GM19372 (cell line): ENCODE results near the gene ABCG4.
"Not testable (repeated sequence)": the region's sequence is repeated elsewhere in the genome, so short reads cannot be mapped to it uniquely, and the experiment has no call there.

Experiments used
- ATAC-seq: cut with Tn5 transposase; IDR thresholded peaks from one replicate; pipeline ENCODE4 v1.9.1; 2021; ENCODE audit warnings: mild to moderate bottlenecking, low read depth, moderate library complexity; ENCODE audit not compliant: unreplicated experiment

The ABCG4 gene

DNA sequence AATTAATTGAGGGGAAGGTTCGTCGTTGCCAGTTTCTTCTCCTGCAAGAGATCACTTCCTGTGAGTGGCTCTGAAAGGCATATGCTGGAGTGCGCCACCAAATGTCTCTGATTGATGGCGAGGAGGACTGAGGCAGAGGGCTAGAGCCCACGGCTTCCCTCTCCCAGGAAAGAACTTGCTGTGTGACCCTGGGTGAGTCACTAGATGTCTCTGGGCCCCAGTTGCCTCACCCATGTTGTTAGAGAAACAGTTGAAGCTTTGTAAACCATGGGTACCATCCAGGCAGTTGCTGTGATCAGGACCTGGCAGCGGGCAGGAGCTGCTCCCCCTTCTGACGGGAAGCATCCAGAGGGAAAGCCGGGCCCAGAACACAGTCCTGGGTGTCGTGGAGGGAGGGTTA is 3.2 kb downstream of the ABCG4 start:
- ATAC-seq: no peak

DNA sequence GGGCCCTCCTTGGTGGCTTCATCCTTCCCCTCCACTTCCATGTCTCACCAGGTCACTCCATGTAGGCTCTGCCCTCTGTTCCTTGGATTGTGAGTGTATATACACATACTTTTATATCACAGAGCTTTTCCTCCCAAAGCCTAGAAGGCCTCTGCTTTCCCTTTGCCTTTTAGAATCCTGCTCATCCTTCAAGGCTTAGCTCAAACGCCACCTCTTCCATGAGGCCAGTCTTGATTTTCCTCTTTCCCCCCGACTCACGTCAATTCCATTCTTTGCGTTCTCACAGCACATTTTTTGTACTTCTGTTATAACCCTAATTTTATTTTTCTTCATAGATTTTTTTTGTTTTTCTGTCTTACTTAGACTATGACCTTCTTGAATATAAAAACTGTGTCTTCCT is 3.8 kb downstream of the ABCG4 start:
- no peak for ATAC-seq

DNA sequence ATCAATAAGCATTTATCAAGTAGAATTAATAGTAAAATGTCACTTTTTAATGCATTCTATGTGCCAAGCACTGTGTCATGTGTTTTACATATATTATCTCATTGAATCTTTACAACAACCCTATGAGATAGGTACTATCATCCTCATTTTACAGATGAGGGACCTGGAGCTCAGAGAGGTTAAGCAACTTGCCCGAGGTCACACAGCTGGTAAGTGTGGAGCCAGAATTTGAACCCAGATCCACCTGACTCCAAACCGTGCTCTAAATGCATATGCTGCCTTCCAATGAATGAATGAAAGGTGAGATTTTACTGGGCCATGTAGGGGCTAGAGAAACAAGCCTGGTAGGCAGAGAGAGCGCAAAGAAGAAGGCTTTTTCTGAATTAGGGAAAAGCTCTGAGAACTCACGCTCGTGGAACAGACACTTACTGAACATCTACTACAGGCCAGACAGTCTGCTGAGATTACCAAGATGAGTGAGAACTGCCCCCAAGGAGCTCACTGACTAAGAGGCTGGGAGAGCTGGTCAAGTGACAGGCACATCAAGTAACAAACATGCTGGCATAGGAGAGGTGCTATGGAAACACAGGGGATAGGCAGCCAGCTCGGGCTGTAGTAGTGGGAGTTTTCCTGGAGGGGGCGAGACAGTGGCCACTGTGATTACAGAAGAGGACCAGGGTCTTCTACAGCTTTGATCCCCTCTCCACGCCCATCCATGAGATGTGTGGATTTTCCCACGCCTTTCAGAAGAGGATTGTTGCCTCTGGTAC is 4.4 kb downstream of the ABCG4 start:
- ATAC-seq: no peak

DNA sequence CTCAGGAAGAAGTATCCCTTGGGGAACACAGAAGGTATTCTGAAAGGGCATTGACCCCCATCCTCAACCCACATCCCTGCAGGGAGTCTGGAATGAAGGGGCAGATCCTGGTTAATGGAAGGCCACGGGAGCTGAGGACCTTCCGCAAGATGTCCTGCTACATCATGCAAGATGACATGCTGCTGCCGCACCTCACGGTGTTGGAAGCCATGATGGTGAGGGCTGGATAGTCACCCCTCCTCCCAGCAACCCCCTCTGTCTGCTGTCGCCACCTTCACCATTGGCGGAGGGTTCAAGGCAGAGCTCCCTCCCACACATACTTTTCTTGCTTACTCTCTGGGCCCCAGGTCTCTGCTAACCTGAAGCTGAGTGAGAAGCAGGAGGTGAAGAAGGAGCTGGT is 5.3 kb downstream of the ABCG4 start:
- no peak for ATAC-seq

DNA sequence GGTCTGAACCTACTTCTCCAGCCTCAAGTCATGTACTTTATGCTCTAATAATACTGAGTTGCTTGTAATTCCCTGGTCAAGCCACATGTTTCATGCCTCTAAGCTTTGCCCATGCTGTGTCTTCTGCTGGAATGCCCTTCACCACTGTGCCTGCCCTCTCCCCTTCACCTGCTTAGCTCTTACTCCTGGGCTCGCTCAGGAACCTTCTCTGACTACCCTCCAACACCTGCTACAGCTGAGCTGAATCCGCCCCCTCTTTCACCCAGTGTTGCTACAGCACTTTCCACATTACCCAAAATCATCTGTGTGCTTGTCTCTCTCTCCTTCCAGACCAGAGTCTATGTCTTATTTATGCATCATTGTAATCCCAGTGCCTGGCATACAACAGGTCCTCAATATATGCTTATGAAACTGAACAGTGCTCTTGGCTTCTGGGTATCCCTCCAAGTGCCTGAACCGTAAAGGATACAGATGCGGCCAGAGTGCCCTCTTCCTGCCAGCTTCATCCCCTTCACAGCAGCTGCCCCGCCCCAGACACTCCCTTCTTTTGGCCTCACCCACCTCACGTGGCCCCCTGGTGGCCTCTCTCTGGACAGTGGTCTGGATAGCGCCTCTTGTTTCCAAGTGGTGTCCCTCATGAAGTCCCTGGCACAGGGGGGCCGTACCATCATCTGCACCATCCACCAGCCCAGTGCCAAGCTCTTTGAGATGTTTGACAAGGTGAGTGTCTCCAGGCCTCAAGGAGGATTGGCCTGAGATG is 7.1 kb downstream of the ABCG4 start:
- ATAC-seq: no peak

DNA sequence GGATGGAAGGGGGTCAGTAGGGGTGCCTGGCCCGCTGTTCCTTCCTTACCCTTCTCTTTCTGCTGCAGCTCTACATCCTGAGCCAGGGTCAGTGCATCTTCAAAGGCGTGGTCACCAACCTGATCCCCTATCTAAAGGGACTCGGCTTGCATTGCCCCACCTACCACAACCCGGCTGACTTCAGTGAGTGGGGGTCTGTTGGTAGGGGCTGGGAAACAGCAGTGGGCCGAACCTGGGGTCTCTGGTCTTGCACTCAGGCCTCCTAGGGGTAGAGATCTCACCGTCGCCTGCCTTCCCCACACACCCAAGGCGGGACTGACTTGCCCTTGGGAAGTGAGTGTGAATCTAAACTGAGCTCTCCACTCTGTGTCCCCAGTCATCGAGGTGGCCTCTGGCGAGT is 7.6 kb downstream of the ABCG4 start:
- ATAC-seq: no peak

DNA sequence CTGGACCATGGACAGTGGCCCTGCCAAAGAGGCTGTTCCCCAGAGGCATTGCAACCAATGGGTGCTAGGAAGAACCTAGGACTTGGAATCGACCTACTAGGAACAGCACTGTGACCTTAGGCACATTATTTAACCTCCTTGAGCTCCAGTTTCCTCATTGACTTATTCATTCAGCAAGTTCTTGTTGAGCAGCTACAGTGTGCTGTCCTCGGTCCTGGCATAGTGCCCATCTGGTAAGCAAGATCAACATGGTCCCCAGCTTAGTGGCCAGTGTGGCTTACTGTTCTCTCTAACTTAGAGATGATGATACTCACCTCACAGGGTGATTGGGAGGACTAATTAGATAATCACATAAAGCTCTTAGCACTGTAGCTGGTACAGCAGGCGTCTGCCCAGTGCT is 8.2 kb downstream of the ABCG4 start:
- no peak for ATAC-seq

DNA sequence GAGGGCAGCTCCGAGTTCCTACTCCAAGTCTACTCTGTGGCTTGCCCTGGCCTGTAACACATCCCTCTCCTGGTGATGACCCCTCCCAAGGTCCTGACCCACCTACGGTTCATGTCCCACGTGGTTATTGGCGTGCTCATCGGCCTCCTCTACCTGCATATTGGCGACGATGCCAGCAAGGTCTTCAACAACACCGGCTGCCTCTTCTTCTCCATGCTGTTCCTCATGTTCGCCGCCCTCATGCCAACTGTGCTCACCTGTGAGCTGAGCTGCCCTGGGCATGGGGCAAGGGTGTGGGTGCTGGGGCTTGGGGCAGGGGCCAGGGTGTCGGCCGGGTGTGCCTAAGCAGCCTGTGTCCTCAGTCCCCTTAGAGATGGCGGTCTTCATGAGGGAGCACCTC is 9.6 kb downstream of the ABCG4 start:
- ATAC-seq: no peak

DNA sequence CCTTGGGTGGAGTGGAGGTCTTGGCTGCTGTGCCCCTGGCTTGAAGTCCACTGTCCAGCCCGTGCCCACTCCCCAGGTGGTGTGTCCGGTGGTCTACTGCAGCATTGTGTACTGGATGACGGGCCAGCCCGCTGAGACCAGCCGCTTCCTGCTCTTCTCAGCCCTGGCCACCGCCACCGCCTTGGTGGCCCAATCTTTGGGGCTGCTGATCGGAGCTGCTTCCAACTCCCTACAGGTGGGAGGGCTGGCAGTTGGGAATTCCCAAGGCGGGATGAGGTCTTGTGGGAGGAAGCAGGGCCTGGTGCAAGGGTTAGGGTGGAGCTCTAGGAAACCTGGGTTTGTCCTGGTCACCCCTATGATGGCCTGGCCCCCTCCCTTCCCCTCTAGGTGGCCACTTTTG is 11.3 kb downstream of the ABCG4 start:
- no peak for ATAC-seq

DNA sequence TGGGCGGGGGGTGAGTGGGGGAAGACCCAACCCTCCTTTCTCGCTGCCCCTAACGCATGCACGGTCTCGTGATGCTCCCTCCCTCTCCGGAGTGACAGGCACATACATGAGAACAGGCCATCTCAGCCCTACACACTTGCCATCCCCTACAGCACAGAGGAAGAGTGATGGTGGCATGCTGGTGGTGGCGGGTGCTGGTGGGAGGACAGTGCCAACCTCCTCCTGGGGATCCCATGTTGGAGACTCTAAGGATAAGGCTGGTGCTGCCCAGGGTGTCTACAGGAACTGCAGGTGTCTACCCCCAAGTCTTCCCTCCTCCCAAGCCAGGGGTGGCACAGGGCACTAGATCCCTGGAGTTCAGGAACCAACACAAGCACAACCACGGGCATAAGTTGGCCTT is 13.0 kb downstream of the ABCG4 start:
- no peak for ATAC-seq

DNA sequence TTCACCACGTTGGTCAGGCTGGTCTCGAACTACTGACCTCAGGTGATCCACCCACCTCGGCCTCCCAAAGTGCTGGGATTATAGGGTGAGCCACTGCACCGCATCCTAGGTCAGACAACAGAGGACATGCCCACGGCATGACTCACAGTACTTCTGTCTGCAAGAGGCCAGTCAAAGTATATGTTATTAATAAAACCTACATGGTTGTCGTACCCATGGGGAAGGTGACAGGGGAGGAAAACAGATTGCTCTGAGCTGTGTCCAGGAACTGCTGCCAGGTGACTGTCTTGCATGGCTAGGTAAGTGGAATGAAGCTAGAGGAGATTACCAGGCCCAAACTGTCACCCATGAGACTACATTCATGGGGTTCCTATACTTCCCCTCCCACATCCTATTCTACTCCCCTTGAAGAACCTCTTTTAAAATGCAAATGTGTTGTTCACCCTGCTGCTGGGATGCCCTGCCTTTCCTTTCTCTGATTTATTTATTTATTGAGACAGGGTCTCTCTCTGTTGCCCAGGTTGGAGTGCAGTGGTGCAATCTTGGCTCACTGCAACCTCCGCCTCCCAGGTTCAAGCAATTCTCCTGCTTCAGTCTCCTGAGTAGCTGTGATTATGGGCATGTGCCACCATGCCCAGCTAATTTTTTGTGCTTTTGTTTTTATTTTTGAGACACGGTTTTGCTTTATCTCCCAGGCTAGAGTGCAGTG is 17.7 kb downstream of the ABCG4 start:
- no peak for ATAC-seq

DNA sequence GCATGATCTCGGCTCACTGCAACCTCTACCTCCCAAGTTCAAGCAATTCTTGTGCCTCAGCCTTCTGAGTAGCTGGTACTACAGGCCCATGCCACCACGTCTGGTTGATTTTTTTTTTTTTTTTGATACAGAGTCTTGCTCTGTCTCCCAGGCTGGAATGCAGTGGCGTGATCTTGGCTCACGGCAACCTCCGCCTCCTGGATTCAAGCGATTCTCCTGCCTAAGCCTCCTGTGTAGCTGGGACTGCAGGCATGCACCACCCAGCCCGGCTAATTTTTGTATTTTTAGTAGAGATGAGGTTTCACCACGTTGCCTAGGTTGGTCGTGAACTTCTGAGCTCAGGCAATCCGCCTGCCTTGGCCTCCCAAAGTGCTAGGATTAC is 18.2 kb downstream of the ABCG4 start:
- not testable (repeated sequence) for ATAC-seq

DNA sequence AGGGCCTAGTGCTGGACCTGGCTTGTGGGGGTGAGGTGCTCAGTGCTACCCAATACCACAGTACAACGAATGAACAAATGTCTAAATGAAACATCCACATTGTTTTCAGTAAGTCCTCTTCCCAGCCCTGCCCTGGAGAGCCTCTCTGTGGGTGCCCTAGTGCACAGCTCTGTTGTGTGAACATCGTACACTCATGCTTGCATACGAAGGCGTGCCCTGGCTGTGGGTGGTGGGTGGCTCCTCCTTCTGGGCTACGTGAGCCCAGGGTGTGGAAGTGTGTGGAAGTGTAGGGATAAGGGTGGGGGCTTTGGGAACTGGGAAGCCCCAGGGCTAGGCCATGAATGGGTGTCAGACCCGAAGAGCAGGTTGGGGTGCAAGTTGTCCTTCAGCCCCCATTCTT is 19.1 kb downstream of the ABCG4 start:
- no peak for ATAC-seq

DNA sequence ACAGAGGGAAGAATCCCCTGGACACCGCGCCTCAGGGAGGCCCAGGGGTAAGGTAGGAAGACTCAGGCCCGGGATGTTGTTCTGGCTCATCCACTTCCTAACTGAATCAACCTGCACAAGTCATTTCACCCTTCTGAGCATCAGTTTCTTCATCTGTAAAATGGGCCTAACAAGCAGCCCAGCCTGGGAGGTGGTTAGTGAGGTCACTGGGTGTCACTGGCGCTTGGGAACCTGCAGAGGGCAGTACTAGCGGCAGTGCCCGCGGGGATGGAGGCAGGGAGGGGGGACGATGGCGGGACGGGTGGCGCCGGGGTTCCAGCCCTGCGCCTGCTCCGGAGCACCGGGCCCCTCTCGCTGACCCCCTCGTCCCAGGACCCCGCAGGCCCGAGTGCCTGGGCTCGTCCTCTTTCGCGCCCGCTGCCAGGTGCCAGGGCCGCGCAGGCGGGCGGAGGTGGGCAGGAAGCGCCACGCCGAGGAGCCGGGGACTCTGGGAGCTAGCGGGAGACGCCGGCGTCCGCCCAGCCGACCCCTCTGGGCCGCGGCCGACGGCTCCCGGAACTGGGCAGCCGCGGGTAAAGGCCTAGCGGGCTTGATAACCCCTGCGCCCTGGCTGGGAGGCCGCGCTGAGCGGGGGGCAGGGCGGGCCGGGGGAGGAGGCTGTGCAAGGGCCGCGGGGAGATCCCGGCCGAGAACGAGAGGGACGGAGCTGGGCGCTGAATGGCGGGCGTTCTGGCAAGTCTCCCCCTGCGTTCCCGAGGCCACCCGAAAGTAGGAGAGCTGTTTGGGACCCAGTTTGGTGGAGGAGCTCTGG is 19.8 kb downstream of the ABCG4 start, which contains the start of gene NLRX1:
NLRX1 (plus strand) TSS at position 255 of the 811 bp plus-strand sequence. CDS start 2,679 bp downstream, outside the sequence.
- peak; percentile 75 for ATAC-seq

DNA sequence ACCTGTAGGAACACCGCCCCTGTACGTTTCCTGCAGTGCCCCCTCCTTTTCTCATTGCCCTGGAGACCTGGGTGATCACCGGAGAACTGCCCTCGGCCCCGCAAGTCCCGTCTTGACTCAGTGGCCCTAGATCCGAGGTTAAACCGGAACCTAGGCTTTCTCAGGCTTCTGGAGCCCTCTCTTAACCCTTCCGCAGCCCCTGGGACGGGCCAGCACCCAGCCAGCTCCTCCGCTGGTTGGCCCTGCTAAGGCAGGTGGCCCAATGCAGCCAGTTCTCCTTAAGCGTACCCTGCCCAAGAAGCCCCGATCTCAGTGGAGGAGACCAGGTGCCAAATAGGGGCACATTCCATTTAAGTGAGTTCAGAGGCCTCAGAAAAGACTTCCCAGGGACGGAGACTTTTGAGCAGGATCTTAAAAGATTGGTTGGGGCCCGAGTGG is 20.4 kb downstream of the ABCG4 start:
- ATAC-seq: peak; percentile 13

DNA sequence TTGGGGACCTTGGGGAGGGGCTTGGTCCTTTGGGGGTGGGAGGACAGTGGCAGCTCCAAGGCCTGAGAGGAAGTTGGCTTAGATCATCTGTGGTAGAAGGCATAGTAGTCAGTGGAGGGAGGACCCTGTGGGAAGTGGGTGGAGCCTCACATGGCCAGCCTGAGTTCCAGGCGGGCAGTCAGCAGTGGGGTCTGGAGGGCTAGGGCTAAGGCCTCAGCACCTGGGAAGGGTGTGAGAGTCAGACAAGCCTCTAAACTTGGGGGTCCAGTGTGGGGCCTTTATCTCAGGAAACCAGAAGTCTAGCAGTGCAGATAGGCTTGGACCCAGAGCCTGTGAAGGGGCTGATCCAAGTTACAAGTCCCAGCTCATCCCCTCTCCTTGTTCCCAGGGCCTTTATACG is 23.7 kb downstream of the ABCG4 start:
- ATAC-seq: no peak

DNA sequence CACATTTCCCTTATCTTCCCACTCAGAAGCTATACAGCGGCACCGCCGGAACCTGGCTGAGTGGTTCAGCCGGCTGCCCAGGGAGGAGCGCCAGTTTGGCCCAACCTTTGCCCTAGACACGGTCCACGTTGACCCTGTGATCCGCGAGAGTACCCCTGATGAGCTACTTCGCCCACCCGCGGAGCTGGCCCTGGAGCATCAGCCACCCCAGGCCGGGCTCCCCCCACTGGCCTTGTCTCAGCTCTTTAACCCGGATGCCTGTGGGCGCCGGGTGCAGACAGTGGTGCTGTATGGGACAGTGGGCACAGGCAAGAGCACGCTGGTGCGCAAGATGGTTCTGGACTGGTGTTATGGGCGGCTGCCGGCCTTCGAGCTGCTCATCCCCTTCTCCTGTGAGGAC is 24.6 kb downstream of the ABCG4 start:
- no peak for ATAC-seq

DNA sequence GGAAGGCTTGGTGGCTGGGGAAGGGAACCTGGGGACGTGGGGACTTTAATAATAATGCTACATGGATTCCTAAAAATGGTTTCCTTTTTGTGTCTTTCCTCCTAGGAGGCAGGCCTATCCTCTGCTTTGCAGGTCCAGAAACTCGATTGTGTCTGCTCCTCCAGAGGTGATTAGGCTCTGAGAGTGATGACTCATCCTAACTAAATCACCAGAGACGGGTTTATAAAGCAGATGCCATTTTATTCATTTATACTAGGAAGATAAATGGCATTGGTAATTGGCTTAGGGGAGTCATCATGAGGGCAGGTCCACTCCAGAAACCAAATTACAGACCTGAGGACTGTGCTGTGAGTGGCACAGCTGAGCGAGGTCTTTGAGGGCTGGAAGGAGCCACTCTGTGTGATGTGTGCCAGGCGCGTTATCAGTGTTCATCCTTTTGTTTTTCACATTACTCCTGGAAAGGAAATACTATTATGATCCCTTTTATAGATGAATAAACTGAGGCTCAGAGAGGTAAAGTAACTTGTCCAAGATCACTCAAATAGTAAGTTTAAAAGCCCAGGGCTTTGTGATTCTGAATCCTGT is 26.7 kb downstream of the ABCG4 start:
- no peak for ATAC-seq

DNA sequence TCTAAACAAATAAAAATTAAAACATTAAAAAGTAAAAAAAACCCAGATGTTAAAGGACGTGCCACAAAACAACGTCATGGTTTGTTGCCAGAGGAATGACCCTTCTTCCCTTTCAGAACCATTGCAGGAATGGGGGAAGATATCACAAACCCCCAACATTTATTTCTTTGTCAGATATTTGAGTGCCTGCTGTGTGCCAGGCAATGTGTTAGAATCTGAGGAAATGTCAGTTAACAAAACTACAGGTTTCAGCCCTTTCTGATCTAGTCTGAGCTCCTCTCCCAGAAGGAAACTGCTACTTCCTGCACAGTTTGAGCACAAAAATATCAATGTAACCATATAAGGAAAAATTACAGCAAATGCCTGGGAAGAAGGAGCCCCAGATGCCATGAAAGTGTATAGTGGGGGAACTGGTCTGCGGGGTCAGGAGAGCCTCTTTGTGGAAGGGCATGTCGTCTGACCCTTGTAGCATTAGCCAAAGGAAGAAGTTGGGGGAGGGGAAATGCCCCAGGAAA is 29.4 kb downstream of the ABCG4 start:
- no peak for ATAC-seq

DNA sequence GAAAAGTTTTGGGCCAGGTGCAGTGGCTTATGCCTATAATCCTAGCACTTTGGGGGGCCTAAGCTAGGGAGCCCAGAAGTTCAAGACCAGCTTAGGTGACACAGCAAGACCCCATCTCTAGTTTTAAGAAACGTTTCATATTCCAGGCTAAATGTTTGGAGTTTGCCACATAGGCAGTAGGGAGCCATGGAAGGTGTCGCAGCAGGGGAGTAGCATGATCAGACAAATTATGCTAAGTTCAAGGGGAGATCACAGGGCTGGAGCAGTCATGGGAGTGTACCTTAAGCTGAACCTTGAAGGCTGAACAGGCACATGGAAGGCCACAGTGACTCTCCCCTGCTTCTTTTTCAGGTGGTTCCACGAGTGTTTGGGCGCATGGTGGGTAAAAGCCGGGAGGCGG is 30.5 kb downstream of the ABCG4 start:
- ATAC-seq: no peak
